BE2C (cell line): ENCODE results near the gene PTHLH.

Experiments
- DNase-seq: peaks from one replicate; pipeline ENCODE4 v3.0.0-alpha.2; 2020
- H3K27me3 ChIP-seq: fragments of 250-450 bp; sonication (Bioruptor Pico); 2 replicates; pipeline ENCODE4 v1.5.1; 2020; ENCODE audit warnings: mild to moderate bottlenecking
- H3K36me3 ChIP-seq: fragments of 250-450 bp; sonication (Bioruptor Pico); 2 replicates; pipeline ENCODE4 v1.5.1; 2020; ENCODE audit warnings: mild to moderate bottlenecking
- H3K4me1 ChIP-seq: fragments of 250-450 bp; sonication (Bioruptor Pico); 2 replicates; pipeline ENCODE4 v1.5.1; 2020
- H3K4me3 ChIP-seq: 2 replicates; pipeline ENCODE4 v1.5.1; 2011; ENCODE audit warnings: low read depth, low read length
- H3K9me3 ChIP-seq: fragments of 250-450 bp; sonication (Bioruptor Pico); 2 replicates; pipeline ENCODE4 v1.5.1; 2020
- TF ChIP-seq, protein P1 (sequence below): IDR thresholded peaks from 2 replicates; pipeline ENCODE4 v1.5.1; 2012; ENCODE audit warnings: mild to moderate bottlenecking, low read depth, low read length

PTHLH gene

DNA sequence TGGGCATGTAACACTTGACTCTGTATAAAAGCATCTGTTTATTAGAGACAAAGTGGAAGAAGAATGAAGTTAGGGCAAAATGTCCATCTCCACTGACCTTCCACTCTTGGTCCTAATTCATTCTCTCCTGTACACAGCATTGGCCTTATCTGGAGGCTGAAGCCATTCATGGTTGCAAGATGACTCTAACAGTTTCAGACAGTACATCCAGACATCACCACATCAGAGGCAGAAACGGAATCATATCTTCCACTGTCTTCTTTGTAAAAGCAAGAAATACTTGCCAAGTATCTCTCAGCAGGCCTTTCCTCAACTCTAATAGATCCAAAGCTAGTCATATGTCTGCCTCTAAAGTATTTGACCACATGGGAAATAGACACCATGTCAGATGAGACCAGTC lies 41.1 kb downstream of the PTHLH start:
- Histone ChIP-seq H3K27me3 (peaks cover 7% of the 10 kb centered on the region), H3K4me3 (no peak overlapping the region), H3K4me1 (no peaks in the 10 kb centered on the region), H3K9me3 (no peaks in the 10 kb centered on the region), H3K36me3 (no peaks in the 10 kb centered on the region)
- no peak for DNase-seq
- TF ChIP-seq, protein P1, sequence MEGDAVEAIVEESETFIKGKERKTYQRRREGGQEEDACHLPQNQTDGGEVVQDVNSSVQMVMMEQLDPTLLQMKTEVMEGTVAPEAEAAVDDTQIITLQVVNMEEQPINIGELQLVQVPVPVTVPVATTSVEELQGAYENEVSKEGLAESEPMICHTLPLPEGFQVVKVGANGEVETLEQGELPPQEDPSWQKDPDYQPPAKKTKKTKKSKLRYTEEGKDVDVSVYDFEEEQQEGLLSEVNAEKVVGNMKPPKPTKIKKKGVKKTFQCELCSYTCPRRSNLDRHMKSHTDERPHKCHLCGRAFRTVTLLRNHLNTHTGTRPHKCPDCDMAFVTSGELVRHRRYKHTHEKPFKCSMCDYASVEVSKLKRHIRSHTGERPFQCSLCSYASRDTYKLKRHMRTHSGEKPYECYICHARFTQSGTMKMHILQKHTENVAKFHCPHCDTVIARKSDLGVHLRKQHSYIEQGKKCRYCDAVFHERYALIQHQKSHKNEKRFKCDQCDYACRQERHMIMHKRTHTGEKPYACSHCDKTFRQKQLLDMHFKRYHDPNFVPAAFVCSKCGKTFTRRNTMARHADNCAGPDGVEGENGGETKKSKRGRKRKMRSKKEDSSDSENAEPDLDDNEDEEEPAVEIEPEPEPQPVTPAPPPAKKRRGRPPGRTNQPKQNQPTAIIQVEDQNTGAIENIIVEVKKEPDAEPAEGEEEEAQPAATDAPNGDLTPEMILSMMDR = no peak

DNA sequence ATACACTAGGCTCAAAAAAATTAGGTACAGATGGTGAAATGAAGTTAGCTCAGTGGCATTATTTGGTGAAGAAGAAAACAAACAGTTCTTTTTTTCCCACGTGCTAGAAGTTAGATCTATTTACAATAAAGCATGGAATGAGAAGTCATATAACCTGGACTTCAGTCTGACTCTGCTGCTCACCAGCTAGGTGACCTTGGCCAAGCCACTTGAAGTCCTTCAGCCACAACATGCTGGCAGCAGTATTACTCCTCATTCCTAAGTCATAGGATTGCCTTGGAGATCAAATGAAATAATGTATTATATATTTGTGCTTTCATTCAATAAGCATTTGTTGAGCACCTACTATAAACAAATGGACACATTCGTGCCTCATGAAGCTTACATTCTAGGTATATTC lies 45.2 kb downstream of the PTHLH start:
- Histone ChIP-seq H3K4me3 (no peak overlapping the region), H3K27me3 (peaks cover 7% of the 10 kb centered on the region), H3K4me1 (no peaks in the 10 kb centered on the region), H3K9me3 (no peaks in the 10 kb centered on the region), H3K36me3 (no peaks in the 10 kb centered on the region)
- TF ChIP-seq, protein P1 = no peak
- no peak for DNase-seq

DNA sequence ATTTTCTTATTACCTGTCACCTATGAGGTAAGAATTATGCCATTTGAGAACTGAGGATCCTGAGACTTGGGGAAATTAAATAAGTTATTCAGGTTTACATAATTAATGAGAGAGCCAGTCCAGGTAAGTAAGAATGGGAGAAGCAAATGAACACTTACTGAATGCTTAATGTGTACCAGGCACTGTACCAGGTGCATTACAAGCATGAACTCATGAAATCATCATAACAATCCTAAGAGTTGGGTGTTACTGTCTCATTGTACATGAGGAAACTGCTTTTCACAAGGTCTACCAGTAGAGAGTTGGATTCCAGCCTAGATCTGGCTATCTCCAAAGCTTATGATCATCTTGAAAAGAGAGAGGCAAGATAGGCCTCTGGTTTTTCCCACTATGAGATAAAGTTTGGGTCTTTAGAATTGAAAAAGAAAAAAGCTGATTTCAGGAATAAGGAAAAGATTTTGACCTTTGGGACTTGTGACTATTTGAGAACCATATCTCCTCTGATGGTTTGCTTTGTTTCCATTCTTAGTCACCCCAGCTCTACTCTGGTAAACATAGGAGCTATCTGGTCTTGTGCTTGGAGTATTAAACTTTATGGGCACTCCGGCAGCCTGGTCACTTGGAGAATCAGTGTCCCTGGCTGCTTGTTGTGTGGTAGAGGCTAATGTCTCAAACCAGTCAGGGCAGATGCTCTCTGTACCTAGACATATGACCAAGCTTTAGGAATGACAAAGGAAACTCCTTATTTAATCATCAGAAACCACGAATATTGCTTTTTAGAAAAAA lies 48.0 kb downstream of the PTHLH start:
- no peaks in the 10 kb centered on the region for H3K36me3 ChIP-seq
- H3K4me3 ChIP-seq = no peak overlapping the region
- H3K4me1 ChIP-seq = no peaks in the 10 kb centered on the region
- H3K9me3 ChIP-seq = no peaks in the 10 kb centered on the region
- TF ChIP-seq, protein P1 = no peak
- H3K27me3 ChIP-seq = peaks cover 7% of the 10 kb centered on the region
- no peak for DNase-seq

DNA sequence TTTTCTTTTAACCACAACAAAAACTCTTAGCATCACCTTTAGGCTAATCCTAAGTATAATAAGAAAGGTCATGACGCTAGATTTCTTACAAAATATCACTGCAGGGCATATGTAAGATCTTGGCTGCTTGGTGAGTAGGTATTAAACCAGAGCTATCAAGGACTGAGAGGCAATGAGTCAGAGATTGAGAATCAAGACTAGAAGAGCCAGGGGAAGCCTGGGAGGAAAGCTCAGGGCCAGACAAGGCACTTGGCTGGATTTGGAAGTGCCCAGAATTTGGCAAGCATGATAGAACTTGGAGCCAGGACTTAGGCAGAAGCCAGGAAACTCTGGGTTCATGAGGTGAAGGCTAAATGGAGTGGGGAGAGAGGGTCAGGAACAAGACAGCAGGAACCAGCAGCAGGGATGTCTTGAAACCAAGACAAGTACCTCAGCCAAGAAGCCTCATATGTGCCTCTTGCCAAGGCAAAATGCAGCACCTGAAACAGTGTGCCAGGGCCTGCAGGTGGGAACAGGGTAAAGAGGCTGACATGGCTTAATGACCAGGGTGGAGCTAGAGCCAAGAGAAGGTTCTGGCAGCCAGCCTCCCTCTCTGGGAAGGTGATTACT lies 49.9 kb downstream of the PTHLH start:
- no peaks in the 10 kb centered on the region for H3K36me3 ChIP-seq
- TF ChIP-seq, protein P1 = no peak
- H3K9me3 ChIP-seq = no peaks in the 10 kb centered on the region
- peaks cover 7% of the 10 kb centered on the region; the same call in 1 of the 2 replicates for H3K27me3 ChIP-seq
- DNase-seq = no peak
- no peak overlapping the region for H3K4me3 ChIP-seq
- H3K4me1 ChIP-seq = no peaks in the 10 kb centered on the region

DNA sequence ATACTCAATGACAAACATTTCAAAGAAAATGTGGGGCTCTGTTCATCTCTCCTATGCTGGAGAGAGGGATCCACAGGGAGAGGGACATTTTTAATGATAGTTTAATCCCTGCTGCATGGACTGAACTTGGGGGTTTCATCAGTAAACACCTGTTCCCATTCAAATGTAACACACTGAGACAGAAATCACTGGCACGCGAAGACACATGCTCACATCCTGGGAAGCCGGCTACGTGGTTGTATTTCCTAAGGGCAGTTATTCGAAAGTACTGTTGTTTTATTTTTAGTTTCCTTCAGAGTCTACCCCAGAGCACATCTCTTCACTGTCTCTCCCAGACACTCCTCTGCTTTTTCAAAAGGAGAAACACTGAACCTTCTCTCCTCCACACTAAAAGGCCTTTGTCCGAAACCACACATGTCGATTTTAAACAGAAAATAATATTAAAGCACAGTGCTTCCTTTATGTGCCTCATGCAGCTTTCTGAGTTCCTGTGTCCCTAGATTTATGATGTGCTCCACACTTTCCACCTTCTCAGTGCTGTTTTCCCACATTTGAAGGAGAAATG lies 52.8 kb downstream of the PTHLH start:
- no peak overlapping the region for H3K4me3 ChIP-seq
- no peaks in the 10 kb centered on the region for H3K4me1 ChIP-seq
- no peak for DNase-seq
- no peaks in the 10 kb centered on the region for H3K36me3 ChIP-seq
- H3K9me3 ChIP-seq = no peaks in the 10 kb centered on the region
- no peaks in the 10 kb centered on the region for H3K27me3 ChIP-seq
- TF ChIP-seq, protein P1 = no peak

DNA sequence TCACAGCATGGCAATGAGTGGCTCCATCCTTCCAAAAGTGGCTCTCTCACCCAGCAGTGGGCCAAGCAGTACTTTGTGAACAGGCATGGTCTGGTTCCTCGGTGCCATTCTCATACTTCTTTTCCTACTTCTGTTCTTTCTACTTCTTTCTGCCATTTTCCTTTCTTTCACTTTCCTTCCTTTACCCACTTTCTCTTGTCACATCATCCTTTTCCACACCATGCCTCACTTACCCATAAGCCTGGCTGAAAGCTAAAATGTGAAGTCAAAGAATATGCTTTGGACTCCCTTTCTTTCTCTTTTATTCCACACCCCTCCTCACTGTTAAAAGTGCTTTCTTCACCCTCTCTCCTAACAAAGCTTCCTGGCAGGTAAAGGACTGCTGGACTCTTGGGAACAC lies 57.0 kb downstream of the PTHLH start:
- H3K4me3 ChIP-seq = no peak overlapping the region
- no peak for DNase-seq
- TF ChIP-seq, protein P1 = no peak
- H3K36me3 ChIP-seq = no peaks in the 10 kb centered on the region
- H3K27me3 ChIP-seq = no peaks in the 10 kb centered on the region
- H3K9me3 ChIP-seq = no peaks in the 10 kb centered on the region
- H3K4me1 ChIP-seq = no peaks in the 10 kb centered on the region
